ENCODE data around the gene SLC9A9. TPM values are rescaled to one million over a fixed set of nuclear protein-coding genes. Genes with fewer than 3 reads are reported as not detected.

Gene SLC9A9
- total RNA-seq, 4 donors from 2014 or later = 1.7 to 8.2 (median 3.6) TPM

- H3K4me1 ChIP-seq = no peaks in the 10 kb centered on the region
- H3K27ac ChIP-seq = no peak overlapping the region
Observed at GRCh38 chr3:143821862-143822261, 26.4 kb downstream of the SLC9A9 start.

DNA sequence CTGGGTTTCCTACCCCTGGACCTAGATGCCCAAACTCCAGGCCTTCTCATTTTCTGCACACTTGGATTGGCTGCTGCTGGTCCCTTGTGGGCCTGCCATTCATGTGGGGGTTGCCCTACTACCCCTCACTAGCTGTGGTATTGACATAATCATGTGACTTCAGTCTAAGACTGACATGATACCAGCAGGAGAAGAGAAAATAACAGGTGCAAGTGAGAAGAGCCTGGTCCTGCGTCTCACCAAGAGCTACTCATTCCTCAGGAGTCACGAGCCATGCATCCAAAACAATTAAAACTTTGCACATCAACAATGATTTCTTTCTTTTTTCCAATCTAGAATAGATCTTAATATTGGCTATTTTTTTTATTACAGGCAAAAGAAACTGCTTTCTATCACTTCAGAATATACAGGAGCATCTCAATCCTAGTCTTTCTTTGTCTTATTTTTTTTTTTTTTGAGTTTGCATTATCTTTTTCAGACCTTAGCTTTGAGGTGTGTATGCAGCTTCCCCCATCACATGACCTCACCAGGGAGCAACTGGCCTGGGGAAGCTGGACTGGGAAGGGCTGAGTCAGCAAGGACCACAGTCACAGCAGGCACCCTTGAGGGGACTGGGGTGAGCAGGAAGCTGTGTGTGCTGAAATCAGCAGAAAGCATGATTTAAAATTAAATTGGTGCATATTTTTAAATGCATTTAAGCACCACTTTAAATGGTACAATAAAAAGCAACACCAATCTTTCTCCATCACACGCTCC lies 27.6 kb downstream of the SLC9A9 start:
- H3K4me3 ChIP-seq = no peak overlapping the region
- no peak overlapping the region for H3K27ac ChIP-seq
- DNase-seq (peak in 1 of 2 donors; percentile 8), ATAC-seq (no peak)
- intact Hi-C loops (cut with DNase I; ENCODE audit: low total_unique reads) = no loop called here
- H3K27me3 ChIP-seq = no peaks in the 10 kb centered on the region
- TF ChIP-seq POLR2A (IDR thresholded peaks at IDR 0.05) = no peak
- TF ChIP-seq CTCF (IDR thresholded peaks at IDR 0.05 in 4 of 5, conservative IDR thresholded peaks at IDR 0.05 in 1 of 5) = no peak
- no peaks in the 10 kb centered on the region for H3K4me1 ChIP-seq
- no peaks in the 10 kb centered on the region for H3K9me3 ChIP-seq
- in situ Hi-C loops (cut with MboI; ENCODE audit: low sequenced_read_pairs in 4 of 4) = no loop called here
- H3K36me3 ChIP-seq = no peaks in the 10 kb centered on the region

More at GRCh38 chr3:143821862-143822261, 26.4 kb downstream of the SLC9A9 start:
- Histone ChIP-seq H3K27me3 (no peaks in the 10 kb centered on the region), H3K9me3 (no peaks in the 10 kb centered on the region), H3K36me3 (no peaks in the 10 kb centered on the region), H3K4me3 (no peak overlapping the region)
- in situ Hi-C loops (cut with MboI; ENCODE audit: low sequenced_read_pairs in 4 of 4) = no loop called here
- no peak for DNase-seq
- intact Hi-C loops (cut with DNase I; ENCODE audit: low total_unique reads) = no loop called here
- no peak for ATAC-seq
- TF ChIP-seq POLR2A (IDR thresholded peaks at IDR 0.05) (no peak), CTCF (IDR thresholded peaks at IDR 0.05 in 4 of 5, conservative IDR thresholded peaks at IDR 0.05 in 1 of 5) (no peak)

GRCh38 chr3:143819890-143820289 lies 28.4 kb downstream of the SLC9A9 start:
- H3K27ac ChIP-seq = no peak overlapping the region
- ATAC-seq = no peak
- no peaks in the 10 kb centered on the region for H3K4me1 ChIP-seq
- H3K36me3 ChIP-seq = no peaks in the 10 kb centered on the region
- H3K4me3 ChIP-seq = no peak overlapping the region
- TF ChIP-seq POLR2A (IDR thresholded peaks at IDR 0.05) (no peak), CTCF (IDR thresholded peaks at IDR 0.05 in 4 of 5, conservative IDR thresholded peaks at IDR 0.05 in 1 of 5) (no peak)
- in situ Hi-C loops (cut with MboI; ENCODE audit: low sequenced_read_pairs in 4 of 4) (no loop called here), intact Hi-C loops (cut with DNase I; ENCODE audit: low total_unique reads) (no loop called here)
- H3K9me3 ChIP-seq = no peaks in the 10 kb centered on the region
- no peaks in the 10 kb centered on the region for H3K27me3 ChIP-seq
- no peak for DNase-seq

DNA sequence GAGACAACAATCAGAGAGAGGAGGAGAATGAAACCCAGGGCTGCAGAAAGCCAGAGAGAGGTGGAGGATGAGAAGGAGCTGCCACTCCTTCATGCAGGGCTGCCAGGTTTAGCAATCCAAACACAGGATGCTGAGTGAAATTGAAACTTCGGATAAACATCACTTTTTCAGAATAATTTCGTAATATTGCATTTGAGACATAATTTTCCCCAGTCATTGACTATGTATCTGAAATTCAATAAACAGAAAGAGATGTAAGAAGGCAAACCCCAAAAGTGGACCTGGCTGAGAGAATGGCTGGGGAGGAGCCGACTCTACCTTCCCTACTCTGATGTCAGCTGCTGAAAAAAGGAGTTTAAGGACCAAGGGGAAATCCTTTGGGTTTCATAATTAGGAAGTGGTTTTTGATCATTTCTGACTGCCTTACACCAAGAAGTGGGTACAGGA lies 33.8 kb downstream of the SLC9A9 start:
- intact Hi-C loops (cut with DNase I; ENCODE audit: low total_unique reads) = no loop called here
- Histone ChIP-seq H3K4me3 (no peak overlapping the region), H3K4me1 (peaks cover 7 to 8% of the 10 kb centered on the region in 2 donors), H3K27me3 (no peaks in the 10 kb centered on the region), H3K9me3 (no peaks in the 10 kb centered on the region), H3K27ac (peak overlapping the region; percentile 16 to 60 (median 34)), H3K36me3 (no peaks in the 10 kb centered on the region)
- peak in 1 of 2 donors; percentile 38 for DNase-seq
- TF ChIP-seq POLR2A (IDR thresholded peaks at IDR 0.05) (no peak), CTCF (IDR thresholded peaks at IDR 0.05 in 4 of 5, conservative IDR thresholded peaks at IDR 0.05 in 1 of 5) (no peak)
- ATAC-seq = peak; percentile 46 to 50
- in situ Hi-C loops (cut with MboI; ENCODE audit: low sequenced_read_pairs in 4 of 4) = no loop called here
